ENCODE data around the gene ZNF780A.

DNA sequence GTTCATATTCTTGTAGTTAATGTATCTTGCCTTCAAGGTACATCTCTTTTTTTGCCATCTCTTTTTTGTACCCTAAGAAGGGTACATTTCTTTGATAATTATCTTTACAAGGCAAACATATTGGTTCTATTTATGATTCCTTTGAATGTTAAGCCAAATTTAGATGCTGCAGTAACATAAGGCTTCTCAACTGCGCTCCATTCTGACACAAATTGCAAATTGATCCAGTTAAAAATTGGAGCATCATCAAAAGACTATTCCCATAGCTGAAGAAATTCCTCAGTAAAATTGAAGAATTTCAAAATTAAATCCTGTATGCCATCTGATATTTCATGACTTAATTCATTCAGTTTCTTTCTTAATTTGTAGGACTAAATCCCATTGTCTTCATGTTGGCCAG, 2.7 kb upstream of the ZNF780A start:
- TF ChIP-seq, protein P1, sequence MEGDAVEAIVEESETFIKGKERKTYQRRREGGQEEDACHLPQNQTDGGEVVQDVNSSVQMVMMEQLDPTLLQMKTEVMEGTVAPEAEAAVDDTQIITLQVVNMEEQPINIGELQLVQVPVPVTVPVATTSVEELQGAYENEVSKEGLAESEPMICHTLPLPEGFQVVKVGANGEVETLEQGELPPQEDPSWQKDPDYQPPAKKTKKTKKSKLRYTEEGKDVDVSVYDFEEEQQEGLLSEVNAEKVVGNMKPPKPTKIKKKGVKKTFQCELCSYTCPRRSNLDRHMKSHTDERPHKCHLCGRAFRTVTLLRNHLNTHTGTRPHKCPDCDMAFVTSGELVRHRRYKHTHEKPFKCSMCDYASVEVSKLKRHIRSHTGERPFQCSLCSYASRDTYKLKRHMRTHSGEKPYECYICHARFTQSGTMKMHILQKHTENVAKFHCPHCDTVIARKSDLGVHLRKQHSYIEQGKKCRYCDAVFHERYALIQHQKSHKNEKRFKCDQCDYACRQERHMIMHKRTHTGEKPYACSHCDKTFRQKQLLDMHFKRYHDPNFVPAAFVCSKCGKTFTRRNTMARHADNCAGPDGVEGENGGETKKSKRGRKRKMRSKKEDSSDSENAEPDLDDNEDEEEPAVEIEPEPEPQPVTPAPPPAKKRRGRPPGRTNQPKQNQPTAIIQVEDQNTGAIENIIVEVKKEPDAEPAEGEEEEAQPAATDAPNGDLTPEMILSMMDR (IDR thresholded peaks at IDR 0.05): no peak
- TF ChIP-seq POLR2AphosphoS5 (IDR thresholded peaks at IDR 0.05): no peak
- no peak for TF ChIP-seq POLR2A (IDR thresholded peaks at IDR 0.05)

Data from suprapubic skin (tissue), 4 donors.